ENCODE data around the gene ST8SIA4.

Gene ST8SIA4

GRCh38 chr5:100903039-100903887, at the start of gene ST8SIA4:
ST8SIA4 (minus strand) TSS chr5:100903282; CDS start chr5:100902955, 327 bp downstream.
- DNase-seq: peak; percentile 90

GRCh38 chr5:100950985-100951384, 47.9 kb upstream of the ST8SIA4 start:
- no peak for DNase-seq

DNA sequence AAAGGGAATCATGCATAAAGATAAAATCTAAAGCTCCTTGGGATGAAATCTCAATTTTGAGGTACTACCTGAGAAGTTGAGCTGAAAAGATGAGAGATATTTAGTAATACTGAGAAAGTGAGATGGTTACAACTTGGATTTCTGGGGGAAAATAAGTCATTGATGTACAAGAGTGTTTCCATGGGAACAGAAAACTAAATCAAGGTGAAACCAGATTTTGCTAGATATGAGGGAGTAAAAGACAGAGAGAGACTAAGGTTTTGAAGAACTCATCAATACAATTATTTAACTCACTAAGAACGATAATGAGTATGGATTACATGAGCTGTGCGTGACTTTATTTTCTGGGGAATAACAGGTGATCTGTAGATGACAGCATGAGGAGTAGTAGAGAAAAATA, 10.2 kb upstream of the ST8SIA4 start:
- DNase-seq: no peak

- DNase-seq: no peak
Observed at GRCh38 chr5:100909034-100909433, 6.0 kb upstream of the ST8SIA4 start.

GRCh38 chr5:100905259-100905914, 2.3 kb upstream of the ST8SIA4 start:
- DNase-seq: peak in 1 of 2 donors; percentile 17

DNA sequence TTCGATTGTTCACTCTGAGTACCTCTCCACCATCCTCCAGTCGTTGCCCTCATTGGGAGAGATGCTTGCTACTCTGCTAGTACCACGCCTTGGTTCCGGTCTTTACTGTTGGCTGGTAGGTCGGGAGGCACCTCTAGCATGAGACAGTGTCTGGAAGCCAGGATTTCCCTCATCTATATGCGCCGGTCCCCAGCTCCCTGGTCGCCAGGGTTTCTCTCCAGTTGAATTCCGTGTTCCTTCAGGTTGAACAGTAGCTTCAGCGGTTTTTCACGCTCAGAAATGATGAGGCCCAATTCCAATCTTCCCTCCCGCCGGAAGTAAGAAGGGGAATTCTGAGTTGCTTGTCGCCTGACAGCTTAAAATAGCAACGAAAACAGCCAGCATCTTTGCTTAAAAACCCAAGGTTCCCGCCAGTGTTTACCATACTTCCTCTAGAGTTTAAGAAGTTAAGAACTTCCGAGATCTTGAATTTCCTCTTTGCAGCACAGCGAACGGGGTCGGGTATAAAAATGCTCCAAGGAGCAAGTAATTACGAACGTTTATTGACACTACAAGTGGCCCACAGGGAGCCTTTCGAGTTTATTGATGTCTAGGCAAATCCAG, 1.3 kb upstream of the ST8SIA4 start:
- peak; percentile 45 to 58 for DNase-seq

GRCh38 chr5:100902440-100903038, 543 bp downstream of the ST8SIA4 start:
- DNase-seq: peak; percentile 27 to 49

DNA sequence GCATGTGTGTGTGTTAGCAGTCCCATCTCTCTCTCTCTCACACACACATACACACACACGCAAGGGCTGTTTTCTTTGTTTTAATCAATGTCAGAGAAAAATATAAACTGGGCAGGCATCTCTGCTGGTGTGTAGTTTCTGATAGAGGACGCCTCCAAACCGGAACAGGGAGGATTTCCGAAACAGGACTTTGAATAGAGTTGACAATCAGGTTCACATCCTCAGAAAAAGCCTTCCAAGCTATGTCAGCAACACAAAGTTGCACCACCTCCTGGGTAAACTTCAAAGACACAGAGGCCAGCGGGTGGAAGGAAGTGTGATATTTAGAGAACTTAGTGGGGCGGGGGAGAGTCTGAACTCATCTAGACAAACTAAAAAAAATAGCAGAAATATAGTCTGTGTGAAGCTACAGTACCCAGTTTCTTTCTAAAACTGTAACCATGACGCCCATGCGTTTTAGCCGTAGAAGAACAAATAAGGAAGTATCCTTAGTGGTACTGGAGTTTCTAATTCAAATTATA, 1.2 kb downstream of the ST8SIA4 start:
- DNase-seq: peak; percentile 40 to 54

GRCh38 chr5:100900796-100901781, 2.0 kb downstream of the ST8SIA4 start:
- peak; percentile 89 to 92 for DNase-seq

- peak; percentile 55 to 65 for DNase-seq
Observed at GRCh38 chr5:100900142-100900795, 2.8 kb downstream of the ST8SIA4 start.

GRCh38 chr5:100899675-100900074, 3.4 kb downstream of the ST8SIA4 start:
- no peak for DNase-seq

- DNase-seq: no peak
Observed at GRCh38 chr5:100898504-100899346, 4.4 kb downstream of the ST8SIA4 start.

DNA sequence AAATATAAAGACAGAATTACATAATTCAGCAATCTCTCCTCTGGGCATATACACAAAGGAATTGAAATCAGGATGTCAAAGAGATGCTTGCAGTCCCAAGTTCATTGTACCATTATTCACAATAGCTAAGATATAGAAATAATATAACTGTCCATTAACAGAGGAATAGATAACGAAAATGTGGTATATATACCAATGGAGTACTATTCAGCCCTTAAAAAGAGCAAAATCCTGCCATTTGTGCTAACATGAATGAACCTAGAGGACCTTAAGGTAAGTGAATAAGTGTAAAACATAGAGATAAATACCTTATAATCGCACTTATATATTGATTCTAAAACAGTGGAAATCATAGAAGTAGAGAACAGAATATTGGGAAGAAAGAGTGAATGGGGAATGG, 7.0 kb downstream of the ST8SIA4 start:
- DNase-seq: no peak

- no peak for DNase-seq
Observed at GRCh38 chr5:100890461-100891008, 12.5 kb downstream of the ST8SIA4 start.

GRCh38 chr5:100889896-100890295, 13.2 kb downstream of the ST8SIA4 start:
- no peak for DNase-seq

- no peak for DNase-seq
Observed at GRCh38 chr5:100889165-100889743, 13.8 kb downstream of the ST8SIA4 start.

DNA sequence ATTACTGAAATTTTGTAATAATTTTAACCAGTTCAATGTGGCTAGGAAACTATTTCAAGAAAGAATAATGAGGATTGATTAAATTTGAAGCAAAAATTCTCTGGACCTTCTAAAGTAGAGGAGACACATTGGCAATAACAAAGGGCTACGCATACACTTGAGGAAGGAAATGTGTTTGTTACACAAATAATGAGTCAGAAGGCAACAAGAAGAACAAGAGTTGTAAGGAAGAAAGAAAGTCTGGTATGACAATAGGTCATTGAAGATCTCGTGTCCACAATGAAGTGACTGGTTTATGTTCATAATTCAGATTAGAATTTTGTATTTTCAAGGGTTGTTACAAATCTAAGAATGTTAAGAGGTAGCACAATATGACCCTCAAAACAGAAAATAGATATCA, 25.8 kb downstream of the ST8SIA4 start:
- no peak for DNase-seq

- DNase-seq: no peak
Observed at GRCh38 chr5:100872408-100873190, 30.5 kb downstream of the ST8SIA4 start.

All from stimulated activated CD4-positive, alpha-beta T cell treated with anti-CD3 and anti-CD28 coated beads, Interleukin-2, amount 100 ng/mL, for 24 hours (primary cell).